NAMALWA (cell line): ENCODE measurements around the gene STING1.
"Not testable (repeated sequence)": the region's sequence is repeated elsewhere in the genome, so short reads cannot be mapped to it uniquely, and the experiment has no call there.

Experiments used
- DNase-seq: peaks from one replicate; pipeline ENCODE4 v3.0.0-alpha.2; 2015; ENCODE audit warnings: low spot score

STING1 gene

GRCh38 chr5:139482050-139482889 lies at the start of gene STING1:
STING1 (minus strand) TSS chr5:139482758; CDS start chr5:139481704, 1,054 bp downstream.
- no peak for DNase-seq

DNA sequence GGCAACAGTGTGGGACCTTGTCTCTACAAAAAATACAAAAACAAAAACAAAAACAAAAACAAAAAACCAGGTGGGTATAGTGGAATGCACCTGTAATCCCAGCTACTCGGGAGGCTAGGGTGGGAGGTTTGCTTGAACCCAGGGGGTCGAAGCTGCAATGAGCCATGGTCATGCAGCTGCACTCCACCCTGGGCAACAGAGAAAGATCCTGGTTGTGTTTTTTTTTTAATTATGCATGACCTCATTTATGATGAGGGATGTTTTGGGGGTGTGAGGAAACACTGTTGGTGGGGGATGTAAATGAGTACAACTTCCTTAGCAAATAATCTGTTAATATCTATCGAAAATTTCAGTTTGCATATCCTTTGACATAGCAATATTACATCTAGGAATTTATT lies 49.2 kb upstream of the STING1 start:
- no peak for DNase-seq

GRCh38 chr5:139530079-139530478 lies 47.5 kb upstream of the STING1 start:
- not testable (repeated sequence) for DNase-seq

DNA sequence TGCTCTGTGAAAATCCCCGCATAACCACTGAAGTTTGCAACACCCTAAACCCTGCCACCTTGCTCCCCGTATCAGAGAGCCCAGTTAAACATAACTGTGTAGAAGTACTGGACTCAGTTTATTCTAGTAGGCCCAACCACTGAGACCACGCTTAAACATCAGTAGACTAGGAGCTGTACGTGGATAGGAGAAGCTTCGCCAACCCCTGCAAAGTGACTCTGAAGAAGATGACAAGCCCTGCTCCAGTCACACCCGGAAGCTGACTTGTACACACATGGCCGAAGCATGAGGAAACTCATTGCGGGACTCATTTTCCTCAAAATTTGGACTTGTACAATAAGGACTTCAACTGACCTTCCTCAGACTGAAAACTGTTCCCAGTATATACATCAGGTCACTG lies 46.1 kb upstream of the STING1 start:
- not testable (repeated sequence) for DNase-seq

- not testable (repeated sequence) for DNase-seq
Measured at GRCh38 chr5:139527896-139528467, 45.4 kb upstream of the STING1 start.

GRCh38 chr5:139527090-139527470 lies 44.5 kb upstream of the STING1 start:
- DNase-seq, result not testable (repeated sequence)

- not testable (repeated sequence) for DNase-seq
Measured at GRCh38 chr5:139526309-139527089, 43.9 kb upstream of the STING1 start.

DNA sequence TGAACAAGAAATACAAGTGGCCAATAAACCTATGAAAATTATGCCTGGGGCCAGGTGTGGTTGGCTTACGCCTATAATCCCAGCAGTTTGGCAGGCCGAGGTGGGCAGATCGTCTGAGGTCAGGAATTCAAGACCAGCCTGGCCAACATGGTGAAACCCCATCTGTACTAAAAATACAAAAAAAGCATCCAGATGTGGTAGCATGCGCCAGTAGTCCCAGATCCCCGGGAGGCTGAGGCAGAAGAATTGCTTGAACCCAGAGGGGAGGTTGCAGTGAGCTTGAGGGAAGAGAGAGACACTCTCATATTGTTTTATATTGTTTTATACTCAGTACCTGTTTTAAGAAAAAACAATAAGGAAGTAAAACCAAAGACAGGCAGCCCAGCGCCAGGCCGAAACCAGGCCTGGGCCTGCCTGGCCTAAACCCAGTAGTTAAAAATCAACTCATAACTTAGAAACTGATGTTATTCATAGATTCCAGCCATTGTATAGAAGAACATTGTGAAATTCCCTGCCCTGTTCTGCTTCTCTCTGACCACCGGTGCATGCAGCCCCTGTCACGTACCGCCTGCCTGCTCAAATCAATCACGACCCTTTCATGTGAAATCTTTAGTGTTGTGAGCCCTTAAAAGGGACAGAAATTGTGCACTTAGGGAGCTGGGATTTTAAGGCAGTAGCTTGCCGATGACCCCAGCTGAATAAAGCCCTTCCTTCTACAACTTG lies 43.2 kb upstream of the STING1 start:
- not testable (repeated sequence) for DNase-seq

DNA sequence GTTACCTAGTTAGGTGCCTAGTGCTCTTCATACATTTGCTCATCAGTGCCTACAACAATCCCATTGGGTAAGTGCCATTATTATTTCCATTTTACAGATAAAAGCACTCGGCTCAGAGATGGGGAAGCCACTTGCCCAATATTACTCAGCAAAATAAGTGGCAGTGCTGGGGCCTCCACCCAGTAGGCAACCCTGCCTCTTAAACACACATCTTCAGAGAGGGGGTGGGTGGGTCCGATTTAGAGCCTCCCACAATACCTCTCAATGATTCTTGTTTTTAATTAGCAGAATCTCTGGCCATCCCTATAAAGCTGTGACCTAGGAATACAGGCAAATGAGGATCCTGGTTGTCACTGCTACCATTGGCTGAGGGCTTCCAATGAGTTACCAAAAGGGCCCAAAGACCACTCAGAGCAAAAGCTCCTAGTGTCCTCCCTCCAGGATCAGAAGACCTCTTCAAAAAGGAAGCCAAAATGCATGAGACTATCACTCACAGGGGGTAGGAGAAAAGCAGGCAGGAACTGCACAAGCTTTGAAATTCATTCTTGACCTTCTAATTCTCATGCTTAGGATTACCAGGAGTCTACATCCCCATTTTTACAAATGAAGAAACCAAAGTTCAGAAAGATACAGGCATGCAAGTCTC lies 42.5 kb upstream of the STING1 start:
- no peak for DNase-seq

DNA sequence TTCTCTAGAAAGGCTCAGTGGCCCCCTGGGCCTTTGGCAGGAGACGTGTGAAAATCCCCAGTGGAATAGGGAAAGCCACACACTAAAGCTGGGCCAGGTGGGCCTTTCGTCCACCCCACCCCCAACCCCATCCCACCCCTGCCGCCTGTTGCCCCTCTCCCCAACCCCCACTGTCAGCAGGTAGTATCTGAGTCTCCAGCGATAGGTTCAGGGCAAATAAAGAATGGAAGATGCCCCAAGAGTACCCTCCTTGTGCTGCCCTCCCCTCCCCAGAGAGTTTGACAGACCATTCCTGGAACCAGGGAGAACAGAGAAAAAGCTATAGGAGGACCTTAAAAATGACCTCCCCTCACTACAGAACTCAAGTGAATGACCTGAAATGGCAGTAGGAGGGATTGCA lies 41.9 kb upstream of the STING1 start:
- DNase-seq, result no peak

- DNase-seq, result no peak
Measured at GRCh38 chr5:139523635-139524445, 41.3 kb upstream of the STING1 start.

GRCh38 chr5:139517683-139518564 lies 35.4 kb upstream of the STING1 start:
- DNase-seq, result peak; percentile 88

DNA sequence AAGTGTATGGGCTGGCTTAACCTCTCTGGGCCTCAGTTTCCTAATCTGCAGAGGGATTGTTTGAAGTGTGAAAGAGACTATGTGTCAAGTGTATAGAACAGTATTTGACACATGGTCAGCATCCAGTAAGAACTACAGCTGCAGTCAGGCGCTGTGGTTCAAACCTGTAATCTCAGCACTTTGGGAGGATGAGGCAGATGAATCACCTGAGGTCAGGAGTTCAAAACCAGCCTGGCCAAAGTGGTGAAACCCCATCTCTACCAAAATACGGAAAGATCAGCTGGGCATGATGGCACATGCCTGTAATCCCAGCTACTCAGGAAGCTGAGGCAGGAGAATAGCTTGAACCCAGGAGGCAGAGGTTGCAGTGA lies 31.9 kb upstream of the STING1 start:
- DNase-seq, result no peak

GRCh38 chr5:139513852-139514485 lies 31.4 kb upstream of the STING1 start:
- DNase-seq, result no peak

- DNase-seq, result peak; percentile 74
Measured at GRCh38 chr5:139513434-139513833, 30.9 kb upstream of the STING1 start.

- DNase-seq, result peak; percentile 31
Measured at GRCh38 chr5:139512786-139513390, 30.3 kb upstream of the STING1 start.

DNA sequence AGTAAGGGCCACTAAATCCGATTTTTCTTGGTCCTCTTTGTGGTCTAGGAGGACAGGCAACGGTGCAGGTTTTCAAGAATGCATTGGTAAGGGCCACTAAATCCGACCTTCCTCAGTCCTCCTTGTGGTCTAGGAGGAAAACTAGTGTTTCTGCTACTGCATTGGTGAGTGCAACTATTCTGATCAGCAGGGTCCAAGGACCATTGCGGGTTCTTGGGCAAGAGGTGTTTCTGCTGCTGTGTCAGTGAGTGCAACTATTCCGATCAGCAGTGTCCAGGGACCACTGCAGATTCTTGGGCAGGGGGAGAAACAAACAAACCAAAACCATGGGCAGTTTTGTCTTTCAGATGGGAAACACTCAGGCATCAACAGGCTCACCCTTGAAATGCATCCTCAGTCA lies 22.2 kb upstream of the STING1 start:
- DNase-seq, result not testable (repeated sequence)

- not testable (repeated sequence) for DNase-seq
Measured at GRCh38 chr5:139503879-139504278, 21.3 kb upstream of the STING1 start.
